Measurements from ENCODE around the gene MYO1D. TPM values are rescaled to one million over a fixed set of nuclear protein-coding genes. Genes with fewer than 3 reads are reported as not detected.

The MYO1D gene
- total RNA-seq, 1 experiment from 2014 or later = 57.2 TPM

- Mint-ChIP-seq H3K4me1 (ENCODE audit: low read depth, unreplicated experiment) (no peaks in the 10 kb centered on the region), H3K27ac (ENCODE audit: unreplicated experiment) (no peak overlapping the region), H3K36me3 (ENCODE audit: insufficient read depth, unreplicated experiment) (no peaks in the 10 kb centered on the region), H3K27me3 (ENCODE audit: unreplicated experiment) (no peaks in the 10 kb centered on the region), H3K9me3 (ENCODE audit: low read depth, unreplicated experiment) (no peaks in the 10 kb centered on the region), H3K4me3 (ENCODE audit: low read depth, unreplicated experiment) (no peak overlapping the region)
- CTCF ChIA-PET = no interaction called here
- DNase-seq = no peak
- TF ChIP-seq, protein P1, sequence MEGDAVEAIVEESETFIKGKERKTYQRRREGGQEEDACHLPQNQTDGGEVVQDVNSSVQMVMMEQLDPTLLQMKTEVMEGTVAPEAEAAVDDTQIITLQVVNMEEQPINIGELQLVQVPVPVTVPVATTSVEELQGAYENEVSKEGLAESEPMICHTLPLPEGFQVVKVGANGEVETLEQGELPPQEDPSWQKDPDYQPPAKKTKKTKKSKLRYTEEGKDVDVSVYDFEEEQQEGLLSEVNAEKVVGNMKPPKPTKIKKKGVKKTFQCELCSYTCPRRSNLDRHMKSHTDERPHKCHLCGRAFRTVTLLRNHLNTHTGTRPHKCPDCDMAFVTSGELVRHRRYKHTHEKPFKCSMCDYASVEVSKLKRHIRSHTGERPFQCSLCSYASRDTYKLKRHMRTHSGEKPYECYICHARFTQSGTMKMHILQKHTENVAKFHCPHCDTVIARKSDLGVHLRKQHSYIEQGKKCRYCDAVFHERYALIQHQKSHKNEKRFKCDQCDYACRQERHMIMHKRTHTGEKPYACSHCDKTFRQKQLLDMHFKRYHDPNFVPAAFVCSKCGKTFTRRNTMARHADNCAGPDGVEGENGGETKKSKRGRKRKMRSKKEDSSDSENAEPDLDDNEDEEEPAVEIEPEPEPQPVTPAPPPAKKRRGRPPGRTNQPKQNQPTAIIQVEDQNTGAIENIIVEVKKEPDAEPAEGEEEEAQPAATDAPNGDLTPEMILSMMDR (IDR thresholded peaks at IDR 0.05; ENCODE audit: unreplicated experiment) = no peak
- intact Hi-C loops (cut with micrococcal nuclease; ENCODE audit: unreplicated experiment) = no loop called here
- no TSS peak for BruUV-seq (replicated peaks)
These were observed 317.8 kb downstream of the MYO1D start for GRCh38 chr17:32558997-32559650.

DNA sequence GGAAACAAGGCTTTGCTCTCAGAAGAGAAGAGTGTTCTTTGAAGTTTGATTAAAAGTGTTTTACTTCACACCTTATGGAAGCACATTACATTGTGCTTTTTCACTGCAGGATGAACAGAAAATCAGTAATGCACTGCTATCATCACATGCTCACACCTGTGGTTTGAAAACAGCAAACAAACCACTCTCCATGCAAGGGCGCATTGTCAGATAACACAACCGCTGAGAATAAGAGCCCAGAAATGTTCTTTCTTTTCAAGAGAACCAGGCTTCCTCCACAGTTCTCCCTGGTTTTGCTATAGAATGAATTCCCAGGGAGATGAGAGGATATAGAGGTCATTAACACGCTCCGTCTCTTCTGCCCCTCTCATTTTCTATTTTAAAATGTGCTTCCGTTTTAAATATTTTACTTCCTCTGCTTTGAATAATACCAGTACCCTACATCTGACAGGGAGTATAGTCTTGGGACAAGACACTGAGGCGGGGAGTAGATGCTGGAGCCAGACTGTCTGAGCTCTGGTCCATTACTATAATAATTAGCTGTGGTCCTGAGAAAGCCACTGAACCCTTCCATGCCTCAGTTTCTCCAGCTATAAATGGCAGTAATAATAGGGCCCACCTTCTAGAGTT is 318.5 kb downstream of the MYO1D start:
- Mint-ChIP-seq H3K36me3 (ENCODE audit: insufficient read depth, unreplicated experiment) (no peaks in the 10 kb centered on the region), H3K4me3 (ENCODE audit: low read depth, unreplicated experiment) (no peak overlapping the region), H3K27ac (ENCODE audit: unreplicated experiment) (no peak overlapping the region), H3K27me3 (ENCODE audit: unreplicated experiment) (no peaks in the 10 kb centered on the region), H3K9me3 (ENCODE audit: low read depth, unreplicated experiment) (no peaks in the 10 kb centered on the region), H3K4me1 (ENCODE audit: low read depth, unreplicated experiment) (no peaks in the 10 kb centered on the region)
- TF ChIP-seq, protein P1 (IDR thresholded peaks at IDR 0.05; ENCODE audit: unreplicated experiment) = no peak
- CTCF ChIA-PET = no interaction called here
- intact Hi-C loops (cut with micrococcal nuclease; ENCODE audit: unreplicated experiment) = no loop called here
- DNase-seq = no peak
- BruUV-seq (replicated peaks) = no TSS peak

DNA sequence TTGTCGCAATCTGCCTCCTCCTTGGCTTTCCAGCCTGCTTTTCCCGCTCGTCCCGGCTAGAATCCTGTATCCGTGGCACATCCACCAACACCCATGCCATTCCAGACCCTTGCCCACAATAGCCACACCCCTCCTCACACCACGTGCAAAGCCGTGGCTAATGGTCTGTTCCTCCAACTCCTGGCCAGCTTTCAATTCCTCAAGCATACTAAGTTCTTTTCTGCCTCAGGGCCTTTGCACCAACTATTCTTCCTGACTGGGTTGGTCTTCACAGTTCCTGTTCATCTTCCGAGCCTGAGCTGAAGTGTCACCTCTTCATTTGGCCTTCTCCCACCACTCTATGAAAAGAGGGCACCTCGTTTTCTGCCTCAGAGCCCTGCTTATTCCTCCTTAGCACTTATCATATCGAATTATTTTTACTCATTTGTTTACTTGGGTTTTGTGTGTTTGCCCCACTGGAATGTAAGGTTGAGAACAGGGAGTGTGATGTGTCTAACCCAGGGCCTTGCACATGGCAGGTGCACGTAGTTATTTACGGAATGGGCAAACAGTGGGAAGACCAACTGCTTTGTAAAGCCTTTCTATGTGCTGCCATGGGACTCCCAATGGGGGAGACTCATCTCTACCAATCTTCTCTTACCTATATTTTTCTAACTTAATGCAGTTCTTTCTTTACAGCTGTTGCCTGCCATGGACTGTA is 321.2 kb downstream of the MYO1D start:
- Mint-ChIP-seq H3K4me3 (ENCODE audit: low read depth, unreplicated experiment) (no peak overlapping the region), H3K9me3 (ENCODE audit: low read depth, unreplicated experiment) (no peaks in the 10 kb centered on the region), H3K27me3 (ENCODE audit: unreplicated experiment) (no peaks in the 10 kb centered on the region), H3K27ac (ENCODE audit: unreplicated experiment) (no peak overlapping the region), H3K36me3 (ENCODE audit: insufficient read depth, unreplicated experiment) (no peaks in the 10 kb centered on the region), H3K4me1 (ENCODE audit: low read depth, unreplicated experiment) (peaks cover 25% of the 10 kb centered on the region)
- BruUV-seq (replicated peaks) = no TSS peak
- TF ChIP-seq, protein P1 (IDR thresholded peaks at IDR 0.05; ENCODE audit: unreplicated experiment) = no peak
- DNase-seq = no peak
- CTCF ChIA-PET = interaction anchor here (0.7 kb wide), 1 partner anchor 10 kb away, joined by 4 read pairs; no protein-coding TSS in a partner anchor
- intact Hi-C loops (cut with micrococcal nuclease; ENCODE audit: unreplicated experiment) = no loop called here

DNA sequence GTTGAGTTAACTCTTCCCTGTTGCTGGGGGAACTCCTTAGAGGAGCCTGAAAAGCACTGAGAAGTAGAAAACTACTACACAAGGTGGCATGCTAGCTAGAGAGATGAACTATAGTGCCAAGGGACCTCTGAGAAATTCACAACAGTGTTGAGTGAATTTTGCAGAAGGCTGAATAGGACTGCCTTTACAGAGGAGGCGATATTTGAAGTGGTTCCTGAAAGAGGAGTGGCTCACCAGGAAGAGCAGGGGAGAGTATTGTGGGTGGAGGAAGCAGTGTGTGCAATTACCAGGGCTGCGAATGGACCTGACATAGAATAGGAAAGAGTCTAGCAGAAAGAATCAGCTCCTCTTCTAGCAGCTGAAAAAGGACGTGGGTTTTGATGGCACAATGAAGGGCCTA is 323.8 kb downstream of the MYO1D start:
- no peak for DNase-seq
- Mint-ChIP-seq H3K9me3 (ENCODE audit: low read depth, unreplicated experiment) (no peaks in the 10 kb centered on the region), H3K4me3 (ENCODE audit: low read depth, unreplicated experiment) (no peak overlapping the region), H3K27me3 (ENCODE audit: unreplicated experiment) (no peaks in the 10 kb centered on the region), H3K27ac (ENCODE audit: unreplicated experiment) (no peak overlapping the region), H3K4me1 (ENCODE audit: low read depth, unreplicated experiment) (peaks cover 31% of the 10 kb centered on the region), H3K36me3 (ENCODE audit: insufficient read depth, unreplicated experiment) (no peaks in the 10 kb centered on the region)
- intact Hi-C loops (cut with micrococcal nuclease; ENCODE audit: unreplicated experiment) = no loop called here
- CTCF ChIA-PET = no interaction called here
- TF ChIP-seq, protein P1 (IDR thresholded peaks at IDR 0.05; ENCODE audit: unreplicated experiment) = no peak
- BruUV-seq (replicated peaks) = no TSS peak
